22Rv1 (cell line): ENCODE data around the gene CNNM4.

ENCODE experiments used
- ZFX ChIP-seq: fragments of 450-650 bp; IDR thresholded peaks from 2 replicates; pipeline ENCODE4 v1.6.1; 2017; ENCODE audit warnings: antibody characterized with exemption, borderline replicate concordance
- TF ChIP-seq, protein P1 (sequence below): fragments of 450-650 bp; IDR thresholded peaks from 2 replicates; pipeline ENCODE4 v1.5.1; 2017; ENCODE audit warnings: mild to moderate bottlenecking

DNA sequence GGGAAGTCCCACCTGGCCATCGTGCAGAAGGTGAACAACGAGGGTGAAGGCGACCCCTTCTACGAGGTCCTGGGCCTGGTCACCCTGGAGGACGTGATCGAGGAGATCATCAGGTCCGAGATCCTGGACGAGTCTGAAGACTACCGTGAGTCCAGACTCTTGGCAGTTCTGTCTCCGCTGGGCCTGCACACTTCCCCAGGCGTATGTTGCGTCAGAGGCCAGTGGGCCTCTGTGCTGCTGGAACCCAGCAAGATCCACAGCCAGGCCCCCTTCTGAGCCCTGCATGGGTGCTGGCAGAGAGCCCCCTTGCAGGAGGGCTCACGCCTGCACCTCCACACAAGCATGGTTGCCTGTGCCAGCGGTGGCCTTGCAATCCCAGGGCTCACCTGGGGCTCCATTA, 64.4 kb downstream of the CNNM4 start:
- TF ChIP-seq, protein P1, sequence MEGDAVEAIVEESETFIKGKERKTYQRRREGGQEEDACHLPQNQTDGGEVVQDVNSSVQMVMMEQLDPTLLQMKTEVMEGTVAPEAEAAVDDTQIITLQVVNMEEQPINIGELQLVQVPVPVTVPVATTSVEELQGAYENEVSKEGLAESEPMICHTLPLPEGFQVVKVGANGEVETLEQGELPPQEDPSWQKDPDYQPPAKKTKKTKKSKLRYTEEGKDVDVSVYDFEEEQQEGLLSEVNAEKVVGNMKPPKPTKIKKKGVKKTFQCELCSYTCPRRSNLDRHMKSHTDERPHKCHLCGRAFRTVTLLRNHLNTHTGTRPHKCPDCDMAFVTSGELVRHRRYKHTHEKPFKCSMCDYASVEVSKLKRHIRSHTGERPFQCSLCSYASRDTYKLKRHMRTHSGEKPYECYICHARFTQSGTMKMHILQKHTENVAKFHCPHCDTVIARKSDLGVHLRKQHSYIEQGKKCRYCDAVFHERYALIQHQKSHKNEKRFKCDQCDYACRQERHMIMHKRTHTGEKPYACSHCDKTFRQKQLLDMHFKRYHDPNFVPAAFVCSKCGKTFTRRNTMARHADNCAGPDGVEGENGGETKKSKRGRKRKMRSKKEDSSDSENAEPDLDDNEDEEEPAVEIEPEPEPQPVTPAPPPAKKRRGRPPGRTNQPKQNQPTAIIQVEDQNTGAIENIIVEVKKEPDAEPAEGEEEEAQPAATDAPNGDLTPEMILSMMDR, result no peak
- no peak for TF ChIP-seq ZFX
